Fibroblast of the conjunctiva (primary cell): ENCODE results near the gene PLD4.
"Not testable (repeated sequence)": the region's sequence is repeated elsewhere in the genome, so short reads cannot be mapped to it uniquely, and the experiment has no call there.

Source experiments
- DNase-seq: peaks from one replicate; pipeline ENCODE4 v3.0.0-alpha.2; 2010; ENCODE audit warnings: low read depth

Gene PLD4

GRCh38 chr14:104941508-104942365 is 17.1 kb downstream of the PLD4 start:
- no peak for DNase-seq

- no peak for DNase-seq
Observed at GRCh38 chr14:104942586-104942985, 17.9 kb downstream of the PLD4 start.

- not testable (repeated sequence) for DNase-seq
Observed at GRCh38 chr14:104943216-104944015, 18.7 kb downstream of the PLD4 start.

- DNase-seq, result not testable (repeated sequence)
Observed at GRCh38 chr14:104944016-104944308, 19.3 kb downstream of the PLD4 start.

GRCh38 chr14:104944436-104945205 is 19.9 kb downstream of the PLD4 start:
- not testable (repeated sequence) for DNase-seq

GRCh38 chr14:104945266-104945665 is 20.6 kb downstream of the PLD4 start:
- not testable (repeated sequence) for DNase-seq

GRCh38 chr14:104945986-104946965 is 21.6 kb downstream of the PLD4 start:
- not testable (repeated sequence) for DNase-seq

GRCh38 chr14:104947201-104947600 is 22.5 kb downstream of the PLD4 start:
- not testable (repeated sequence) for DNase-seq

GRCh38 chr14:104947881-104948735 is 23.4 kb downstream of the PLD4 start:
- DNase-seq, result not testable (repeated sequence)

- no peak for DNase-seq
Observed at GRCh38 chr14:104948736-104949031, 24.0 kb downstream of the PLD4 start.

GRCh38 chr14:104949406-104949955 is 24.8 kb downstream of the PLD4 start:
- DNase-seq, result not testable (repeated sequence)

- no peak for DNase-seq
Observed at GRCh38 chr14:104950021-104950420, 25.3 kb downstream of the PLD4 start.

GRCh38 chr14:104950701-104951100 is 26.0 kb downstream of the PLD4 start:
- not testable (repeated sequence) for DNase-seq

GRCh38 chr14:104951863-104952657 is 27.4 kb downstream of the PLD4 start:
- DNase-seq, result not testable (repeated sequence)

GRCh38 chr14:104953097-104953496 is 28.4 kb downstream of the PLD4 start:
- DNase-seq, result no peak

- no peak for DNase-seq
Observed at GRCh38 chr14:104953896-104954656, 29.4 kb downstream of the PLD4 start.

GRCh38 chr14:104954746-104955395 is 30.2 kb downstream of the PLD4 start:
- DNase-seq, result no peak

- no peak for DNase-seq
Observed at GRCh38 chr14:104955396-104955770, 30.7 kb downstream of the PLD4 start.
